ENCODE results near the gene EPC1.
"Not testable (repeated sequence)": the region's sequence is repeated elsewhere in the genome, so short reads cannot be mapped to it uniquely, and the experiment has no call there.

Gene EPC1

GRCh38 chr10:32256613-32257437 is 90.1 kb downstream of the EPC1 start:
- Mint-ChIP-seq H3K36me3 (no peaks in the 10 kb centered on the region), H3K4me1 (ENCODE audit: low read depth) (peaks cover 5% of the 10 kb centered on the region), H3K27me3 (no peaks in the 10 kb centered on the region), H3K27ac (no peak overlapping the region), H3K4me3 (no peak overlapping the region), H3K9me3 (ENCODE audit: low read depth) (no peaks in the 10 kb centered on the region)

DNA sequence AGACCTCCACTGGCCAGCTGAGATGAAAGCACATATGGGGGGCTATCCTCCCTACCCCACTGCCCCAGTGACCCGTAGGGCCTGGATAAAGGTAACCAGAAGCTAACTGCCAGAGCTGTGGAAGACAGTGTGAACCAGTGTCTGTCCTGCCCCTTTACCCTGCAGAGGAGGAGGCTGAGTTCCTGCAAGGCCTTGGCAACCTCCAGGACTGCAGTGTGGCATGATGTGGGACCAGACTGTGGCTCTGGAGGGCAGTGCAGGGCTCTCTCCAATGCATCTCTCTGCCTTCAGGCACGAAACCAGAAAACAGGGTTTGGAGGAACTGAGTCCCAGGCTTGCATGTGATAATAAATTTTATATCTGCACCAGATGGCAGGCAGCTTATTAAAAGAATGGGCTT is 93.1 kb downstream of the EPC1 start:
- H3K9me3 Mint-ChIP-seq (ENCODE audit: low read depth), result no peaks in the 10 kb centered on the region
- no peak overlapping the region for H3K27ac Mint-ChIP-seq
- peaks cover 14% of the 10 kb centered on the region for H3K4me1 Mint-ChIP-seq (ENCODE audit: low read depth)
- H3K36me3 Mint-ChIP-seq, result no peaks in the 10 kb centered on the region
- no peak overlapping the region for H3K4me3 Mint-ChIP-seq
- H3K27me3 Mint-ChIP-seq, result no peaks in the 10 kb centered on the region

DNA sequence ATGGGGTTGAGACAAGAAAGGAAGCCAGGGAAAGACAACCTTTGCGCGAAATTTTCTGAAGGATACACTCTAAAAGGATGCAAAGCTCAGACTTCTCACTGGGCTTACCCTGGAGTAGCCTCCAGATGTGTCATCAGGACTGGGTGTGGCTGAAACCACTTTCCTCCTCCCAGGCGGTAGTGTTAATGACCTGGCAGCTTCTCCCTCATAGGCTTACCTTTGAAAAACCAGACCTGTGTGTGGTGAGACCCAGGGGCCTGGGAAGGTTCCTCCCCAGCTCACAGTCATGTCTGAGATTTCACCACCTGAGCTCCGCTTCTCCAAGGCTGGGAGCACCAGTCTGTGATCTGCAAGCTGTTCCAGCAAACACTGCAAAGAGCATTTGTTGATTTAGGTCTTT is 93.7 kb downstream of the EPC1 start:
- no peaks in the 10 kb centered on the region for H3K9me3 Mint-ChIP-seq (ENCODE audit: low read depth)

GRCh38 chr10:32250489-32250888 is 96.5 kb downstream of the EPC1 start:
- H3K36me3 Mint-ChIP-seq; H3K27me3 Mint-ChIP-seq; H3K9me3 Mint-ChIP-seq (ENCODE audit: low read depth); H3K4me1 Mint-ChIP-seq (ENCODE audit: low read depth); H3K4me3 Mint-ChIP-seq: not testable (repeated sequence)
- peak overlapping the region; percentile 76 for H3K27ac Mint-ChIP-seq

More for the DNA sequence above, 93.7 kb downstream of the EPC1 start:
- Mint-ChIP-seq H3K27ac (no peak overlapping the region), H3K4me3 (no peak overlapping the region), H3K27me3 (no peaks in the 10 kb centered on the region), H3K4me1 (ENCODE audit: low read depth) (peaks cover 14% of the 10 kb centered on the region), H3K36me3 (no peaks in the 10 kb centered on the region)

DNA sequence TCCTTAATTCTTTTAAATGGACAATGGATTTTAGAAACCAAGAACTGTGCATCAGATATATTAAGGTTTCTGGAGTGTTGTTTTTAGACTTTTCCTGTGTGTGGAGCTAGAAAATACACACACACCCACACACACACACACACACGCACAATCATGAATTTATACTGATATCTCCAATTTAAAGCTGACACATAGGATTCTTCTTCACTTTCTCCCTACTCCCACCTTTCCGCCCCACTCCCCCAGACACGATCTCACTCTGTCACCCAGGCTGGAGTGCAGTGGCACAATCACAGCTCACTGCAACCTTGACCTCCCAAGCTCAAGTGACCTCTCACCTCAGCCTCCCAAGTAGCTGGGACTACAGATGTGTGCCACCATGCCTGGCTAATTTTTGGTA is 100.3 kb downstream of the EPC1 start:
- Mint-ChIP-seq H3K27me3 (no peaks in the 10 kb centered on the region), H3K9me3 (ENCODE audit: low read depth) (no peaks in the 10 kb centered on the region), H3K36me3 (no peaks in the 10 kb centered on the region), H3K4me3 (no peak overlapping the region), H3K27ac (no peak overlapping the region), H3K4me1 (ENCODE audit: low read depth) (peaks cover 25% of the 10 kb centered on the region)

DNA sequence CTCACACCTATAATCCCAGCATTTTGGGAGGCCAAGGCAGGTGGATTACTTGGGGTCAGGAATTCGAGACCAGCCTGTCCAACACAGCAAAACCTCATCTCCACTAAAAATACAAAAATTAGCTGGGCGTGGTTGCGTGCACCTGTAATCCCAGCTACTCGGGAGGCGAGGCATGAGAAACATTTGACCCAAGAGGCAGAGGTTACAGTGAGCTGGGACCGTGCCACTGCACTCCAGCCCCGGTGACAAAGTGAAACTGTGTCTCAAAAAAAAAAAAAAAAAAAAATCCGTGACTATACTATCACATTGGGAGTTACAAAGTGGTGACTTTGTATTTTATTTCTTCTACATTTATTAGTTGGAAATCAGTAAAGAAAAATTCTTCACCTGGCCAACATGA is 101.2 kb downstream of the EPC1 start:
- no peak overlapping the region for H3K4me3 Mint-ChIP-seq
- no peaks in the 10 kb centered on the region for H3K27me3 Mint-ChIP-seq
- peaks cover 23% of the 10 kb centered on the region for H3K4me1 Mint-ChIP-seq (ENCODE audit: low read depth)
- no peaks in the 10 kb centered on the region for H3K9me3 Mint-ChIP-seq (ENCODE audit: low read depth)
- H3K27ac Mint-ChIP-seq, result no peak overlapping the region
- no peaks in the 10 kb centered on the region for H3K36me3 Mint-ChIP-seq

DNA sequence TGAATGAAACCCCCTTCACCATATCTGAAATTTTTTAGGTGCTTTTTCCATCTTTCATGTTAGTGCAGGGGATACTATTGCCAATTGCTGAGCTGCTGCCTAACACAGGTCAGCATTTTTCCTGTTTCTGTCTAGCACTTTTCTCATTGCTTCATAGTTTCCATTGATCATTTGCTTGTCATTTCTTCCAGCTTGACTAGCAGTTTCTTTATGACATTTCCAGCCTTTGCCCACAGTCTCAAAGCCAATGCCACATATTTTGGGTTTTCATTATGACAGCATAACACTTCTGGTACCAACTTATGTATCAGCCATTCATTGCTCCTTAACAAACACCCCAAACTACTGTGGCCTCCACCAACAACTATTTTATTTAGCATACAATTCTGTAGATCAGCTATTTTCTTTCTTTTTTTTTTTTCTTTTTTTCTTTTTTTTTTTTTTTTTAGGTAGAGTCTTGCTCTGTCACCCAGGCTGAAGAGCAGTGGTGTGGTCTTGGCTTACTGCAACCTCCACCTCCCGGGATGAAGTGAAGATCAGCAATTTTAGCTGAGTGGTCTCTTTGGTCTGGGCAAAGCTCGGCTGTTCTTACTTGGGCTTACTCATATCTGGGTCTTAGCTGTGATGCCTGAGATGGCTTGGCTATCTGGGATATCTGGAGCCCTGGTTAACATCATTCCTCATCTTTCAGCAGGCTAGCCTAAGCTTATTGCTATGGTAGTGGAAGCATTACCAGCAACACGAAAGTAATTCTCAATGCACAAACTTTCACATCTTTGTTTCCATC is 102.3 kb downstream of the EPC1 start:
- Mint-ChIP-seq H3K4me1 (ENCODE audit: low read depth) (peaks cover 18% of the 10 kb centered on the region), H3K27me3 (no peaks in the 10 kb centered on the region), H3K4me3 (peak overlapping the region; percentile 31), H3K9me3 (ENCODE audit: low read depth) (no peaks in the 10 kb centered on the region), H3K36me3 (no peaks in the 10 kb centered on the region), H3K27ac (peak overlapping the region; percentile 92)

- Mint-ChIP-seq H3K27me3 (no peaks in the 10 kb centered on the region), H3K4me3 (peak overlapping the region; percentile 31), H3K9me3 (ENCODE audit: low read depth) (no peaks in the 10 kb centered on the region), H3K27ac (peak overlapping the region; percentile 92), H3K4me1 (ENCODE audit: low read depth) (peaks cover 16% of the 10 kb centered on the region), H3K36me3 (no peaks in the 10 kb centered on the region)
Measured at GRCh38 chr10:32244011-32244410, 102.9 kb downstream of the EPC1 start.

- H3K9me3 Mint-ChIP-seq (ENCODE audit: low read depth), result no peaks in the 10 kb centered on the region
- peaks cover 16% of the 10 kb centered on the region for H3K4me1 Mint-ChIP-seq (ENCODE audit: low read depth)
- H3K4me3 Mint-ChIP-seq, result no peak overlapping the region
- no peaks in the 10 kb centered on the region for H3K36me3 Mint-ChIP-seq
- H3K27ac Mint-ChIP-seq, result no peak overlapping the region
- H3K27me3 Mint-ChIP-seq, result no peaks in the 10 kb centered on the region
Measured at GRCh38 chr10:32241946-32242345, 105.0 kb downstream of the EPC1 start.

- Mint-ChIP-seq H3K27me3 (no peaks in the 10 kb centered on the region), H3K27ac (no peak overlapping the region), H3K4me3 (no peak overlapping the region), H3K4me1 (ENCODE audit: low read depth) (peaks cover 16% of the 10 kb centered on the region), H3K9me3 (ENCODE audit: low read depth) (no peaks in the 10 kb centered on the region), H3K36me3 (no peaks in the 10 kb centered on the region)
Measured at GRCh38 chr10:32240471-32240870, 106.5 kb downstream of the EPC1 start.

- Mint-ChIP-seq H3K27me3 (no peaks in the 10 kb centered on the region), H3K36me3 (no peaks in the 10 kb centered on the region)
Measured at GRCh38 chr10:32239769-32240168, 107.2 kb downstream of the EPC1 start.

DNA sequence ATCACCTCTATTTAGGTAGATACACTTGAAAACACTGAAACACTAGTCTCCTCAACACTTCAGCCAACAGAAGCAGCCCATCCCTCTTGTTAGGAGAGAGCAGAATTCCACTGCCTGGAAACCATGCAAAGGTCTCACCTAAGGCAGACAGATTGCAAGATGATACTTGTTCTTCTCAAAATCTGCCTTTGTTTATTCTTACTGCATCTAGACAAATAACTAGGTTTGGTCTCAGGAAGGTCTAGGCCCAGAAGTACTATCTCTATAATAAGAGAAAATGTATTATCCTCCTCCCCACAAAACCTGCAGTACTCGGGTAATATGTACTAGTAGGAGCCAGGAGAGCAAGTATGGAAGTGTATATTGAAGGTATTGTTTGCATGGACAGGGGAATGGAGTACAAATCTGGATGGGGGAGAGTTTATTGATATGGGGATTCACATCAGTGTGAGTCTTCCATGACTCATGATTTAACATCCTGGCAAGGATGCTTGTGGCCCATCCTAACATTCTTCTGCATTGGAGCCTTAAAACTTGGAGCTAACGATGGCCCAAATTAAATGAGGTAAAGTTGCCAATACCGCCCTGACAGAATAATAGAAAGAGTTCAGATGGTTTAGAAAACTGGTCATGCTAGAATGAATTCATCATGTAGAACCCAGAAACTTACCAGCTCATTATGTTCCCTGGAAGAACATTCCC is 109.2 kb downstream of the EPC1 start:
- no peak overlapping the region for H3K4me3 Mint-ChIP-seq
- no peaks in the 10 kb centered on the region for H3K27me3 Mint-ChIP-seq
- no peaks in the 10 kb centered on the region for H3K4me1 Mint-ChIP-seq (ENCODE audit: low read depth)
- H3K9me3 Mint-ChIP-seq (ENCODE audit: low read depth), result no peaks in the 10 kb centered on the region
- H3K36me3 Mint-ChIP-seq, result no peaks in the 10 kb centered on the region
- no peak overlapping the region for H3K27ac Mint-ChIP-seq

More at GRCh38 chr10:32239769-32240168, 107.2 kb downstream of the EPC1 start:
- Mint-ChIP-seq H3K4me3 (no peak overlapping the region), H3K9me3 (ENCODE audit: low read depth) (no peaks in the 10 kb centered on the region), H3K27ac (no peak overlapping the region), H3K4me1 (ENCODE audit: low read depth) (peaks cover 12% of the 10 kb centered on the region)

DNA sequence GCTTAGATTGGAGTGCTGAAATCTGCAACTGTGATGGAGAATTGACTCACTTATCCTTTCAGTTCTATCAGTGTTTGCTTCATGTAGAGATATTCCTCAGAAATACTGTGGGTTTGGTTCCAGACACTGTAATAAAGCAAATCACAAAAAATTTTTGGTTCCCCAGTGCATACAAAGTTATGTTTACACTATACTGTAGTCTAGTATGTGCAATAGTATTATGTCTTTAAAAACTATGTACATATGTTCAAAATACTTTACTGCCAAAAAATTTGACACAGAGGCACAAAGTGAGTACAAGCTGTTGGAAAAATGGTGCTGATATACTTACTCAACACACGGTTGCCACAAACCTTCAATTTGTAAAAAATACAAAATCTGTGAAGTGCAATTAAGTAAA is 112.5 kb downstream of the EPC1 start:
- Mint-ChIP-seq H3K4me3 (no peak overlapping the region), H3K27me3 (no peaks in the 10 kb centered on the region), H3K9me3 (ENCODE audit: low read depth) (no peaks in the 10 kb centered on the region), H3K36me3 (no peaks in the 10 kb centered on the region), H3K4me1 (ENCODE audit: low read depth) (no peaks in the 10 kb centered on the region), H3K27ac (no peak overlapping the region)

DNA sequence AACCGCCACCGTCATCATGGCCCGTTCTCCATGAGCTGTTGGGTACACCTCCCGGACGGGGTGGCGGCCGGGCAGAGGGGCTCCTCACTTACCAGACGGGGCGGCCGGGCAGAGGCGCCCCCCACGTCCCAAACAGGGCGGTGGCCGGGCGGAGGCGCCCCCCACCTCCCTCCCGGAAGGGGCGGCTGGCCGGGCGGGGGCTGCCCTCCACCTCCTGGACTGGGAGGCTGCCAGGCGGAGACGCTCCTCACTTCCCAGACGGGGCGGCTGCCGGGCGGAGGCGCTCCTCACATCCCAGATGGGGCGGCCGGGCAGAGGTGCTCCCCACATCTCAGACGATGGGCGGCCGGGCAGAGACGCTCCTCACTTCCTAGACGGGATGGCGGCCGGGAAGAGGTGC is 113.6 kb downstream of the EPC1 start:
- not testable (repeated sequence) for H3K27me3 Mint-ChIP-seq; H3K27ac Mint-ChIP-seq; H3K4me3 Mint-ChIP-seq; H3K36me3 Mint-ChIP-seq; H3K9me3 Mint-ChIP-seq (ENCODE audit: low read depth); H3K4me1 Mint-ChIP-seq (ENCODE audit: low read depth)

GRCh38 chr10:32232378-32232777 is 114.6 kb downstream of the EPC1 start:
- H3K4me1 Mint-ChIP-seq (ENCODE audit: low read depth), result no peaks in the 10 kb centered on the region
- no peaks in the 10 kb centered on the region for H3K9me3 Mint-ChIP-seq (ENCODE audit: low read depth)
- H3K27me3 Mint-ChIP-seq, result no peaks in the 10 kb centered on the region
- H3K27ac Mint-ChIP-seq, result no peak overlapping the region
- no peak overlapping the region for H3K4me3 Mint-ChIP-seq
- H3K36me3 Mint-ChIP-seq, result no peaks in the 10 kb centered on the region
